ENCODE data around the gene AGTPBP1.

- no peak for TF ChIP-seq EZH2phosphoT487 (IDR thresholded peaks at IDR 0.05; ENCODE audit: insufficient read depth, low read depth)
- TF ChIP-seq EZH2 (IDR thresholded peaks at IDR 0.05; ENCODE audit: insufficient read depth, poor library complexity, severe bottlenecking) = no peak
These were observed 218.6 kb downstream of the AGTPBP1 start for GRCh38 chr9:85523202-85523601.

Measured in GM23248 (cell line).